ACC112 (cell line): ENCODE results near the gene MAP3K7.

Source experiments
- H2AFZ ChIP-seq: fragments of 200-600 bp; sonication (generic); one replicate; pipeline ENCODE4 v1.6.0; 2017; ENCODE audit warnings: antibody characterized with exemption, low read length; ENCODE audit not compliant: unreplicated experiment
- H3K27ac ChIP-seq: fragments of 200-600 bp; sonication (generic); 2 replicates; pipeline ENCODE4 v1.5.1; 2014; ENCODE audit warnings: low read depth, mild to moderate bottlenecking, antibody characterized with exemption, low read length, moderate library complexity
- H3K27me3 ChIP-seq: fragments of 200-600 bp; sonication (generic); 2 replicates; pipeline ENCODE4 v1.6.1; 2014; ENCODE audit warnings: mild to moderate bottlenecking, antibody characterized with exemption, low read length, moderate library complexity, mixed read lengths; ENCODE audit not compliant: insufficient read depth
- H3K36me3 ChIP-seq: fragments of 200-600 bp; sonication (generic); 2 replicates; pipeline ENCODE4 v1.6.1; 2016; ENCODE audit warnings: mild to moderate bottlenecking, antibody characterized with exemption, low read length, moderate library complexity, mixed read lengths; ENCODE audit not compliant: insufficient read depth
- H3K4me1 ChIP-seq: fragments of 200-600 bp; sonication (generic); one replicate; pipeline ENCODE4 v1.6.1; 2016; ENCODE audit warnings: low read length, mixed read lengths; ENCODE audit not compliant: insufficient read depth, unreplicated experiment, control insufficient read depth
- H3K4me3 ChIP-seq: fragments of 200-600 bp; sonication (generic); 2 replicates; pipeline ENCODE4 v1.5.1; 2014; ENCODE audit warnings: mild to moderate bottlenecking, low read depth, low read length
- H3K79me2 ChIP-seq: fragments of 200-600 bp; sonication (generic); one replicate; pipeline ENCODE4 v1.6.0; 2016; ENCODE audit warnings: low read length; ENCODE audit not compliant: control insufficient read depth, unreplicated experiment, insufficient read depth

Gene MAP3K7

DNA sequence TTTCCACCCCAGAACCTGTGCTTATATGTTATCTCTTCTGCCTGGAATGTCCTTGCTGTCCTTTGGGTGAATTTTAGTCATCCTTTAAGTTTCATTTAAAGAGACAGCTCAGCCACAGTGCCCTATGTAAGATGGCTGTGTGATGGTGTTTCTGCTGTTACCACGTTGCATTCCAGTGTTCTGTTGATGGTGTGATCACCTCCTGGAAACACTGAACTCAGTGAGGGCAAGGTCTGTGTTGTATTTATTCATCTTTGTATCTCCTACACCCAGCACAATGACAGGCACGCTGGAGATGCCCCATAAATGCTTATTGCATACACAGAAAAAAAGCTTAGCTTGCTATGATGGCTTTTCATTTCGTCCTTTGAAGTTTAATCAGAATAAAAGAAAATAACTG, 102.5 kb downstream of the MAP3K7 start:
- Histone ChIP-seq H3K27ac (no peak overlapping the region), H3K79me2 (no peaks in the 10 kb centered on the region), H2AFZ (no peak overlapping the region), H3K4me3 (no peak overlapping the region), H3K4me1 (no peaks in the 10 kb centered on the region), H3K27me3 (no peaks in the 10 kb centered on the region), H3K36me3 (no peaks in the 10 kb centered on the region)

DNA sequence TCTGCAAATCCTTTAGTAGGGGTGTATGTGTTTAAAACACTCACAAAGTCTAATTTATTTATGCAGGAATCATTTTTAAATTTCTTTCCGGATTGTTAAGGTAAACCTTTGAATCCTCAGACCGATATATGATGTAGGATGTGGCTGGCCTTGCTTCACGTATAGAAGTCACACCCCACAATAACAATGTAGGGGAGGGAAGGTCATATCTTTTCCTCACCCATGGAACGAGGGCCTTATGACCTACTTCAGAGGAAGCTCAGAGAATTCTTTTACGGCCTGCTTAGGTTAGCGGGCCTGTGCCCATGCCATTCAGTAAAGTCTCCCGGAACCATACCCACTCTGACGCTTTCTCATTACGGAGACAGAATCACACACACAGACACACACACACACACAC, 102.9 kb downstream of the MAP3K7 start:
- Histone ChIP-seq H3K36me3 (no peaks in the 10 kb centered on the region), H3K27ac (no peak overlapping the region), H3K79me2 (no peaks in the 10 kb centered on the region), H2AFZ (no peak overlapping the region), H3K4me3 (no peak overlapping the region), H3K4me1 (peaks cover 2% of the 10 kb centered on the region), H3K27me3 (no peaks in the 10 kb centered on the region)

DNA sequence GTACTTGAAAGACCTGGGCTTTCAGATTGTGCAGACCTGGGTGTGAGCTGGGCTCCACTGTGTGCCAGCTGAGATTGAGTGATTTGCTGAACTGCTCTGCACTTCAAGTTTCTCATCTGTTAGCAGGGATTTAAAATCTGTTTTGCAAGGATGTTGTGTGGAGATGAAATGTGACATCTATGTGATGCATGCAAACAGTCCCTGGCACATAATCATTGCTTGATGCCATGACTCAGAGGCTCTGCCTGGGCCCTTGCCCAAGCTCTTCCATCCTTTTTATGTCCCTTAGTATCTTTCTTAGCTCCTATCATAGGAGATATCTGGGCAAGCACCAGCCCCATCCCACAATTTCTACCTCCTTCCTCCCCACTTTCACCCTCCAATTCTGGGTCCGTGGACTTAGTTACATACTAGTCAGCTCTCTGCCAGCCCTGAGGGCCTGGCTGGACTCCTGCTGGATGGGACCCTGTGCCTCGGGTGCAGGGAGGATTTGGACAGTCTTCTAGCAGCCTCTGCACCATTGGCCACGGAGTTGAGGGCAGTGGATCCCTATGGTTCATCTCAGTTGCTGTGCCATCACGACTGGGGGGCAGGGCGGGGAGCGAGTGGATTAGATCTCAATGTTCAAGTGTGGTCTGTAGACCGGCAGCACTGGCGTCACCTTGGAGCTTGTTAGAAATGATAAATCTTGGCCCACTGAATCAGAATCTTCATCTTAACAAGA, 103.6 kb downstream of the MAP3K7 start:
- Histone ChIP-seq H3K4me3 (no peak overlapping the region), H3K36me3 (no peaks in the 10 kb centered on the region), H3K79me2 (no peaks in the 10 kb centered on the region), H2AFZ (no peak overlapping the region), H3K27me3 (no peaks in the 10 kb centered on the region), H3K4me1 (peaks cover 6% of the 10 kb centered on the region), H3K27ac (no peak overlapping the region)

DNA sequence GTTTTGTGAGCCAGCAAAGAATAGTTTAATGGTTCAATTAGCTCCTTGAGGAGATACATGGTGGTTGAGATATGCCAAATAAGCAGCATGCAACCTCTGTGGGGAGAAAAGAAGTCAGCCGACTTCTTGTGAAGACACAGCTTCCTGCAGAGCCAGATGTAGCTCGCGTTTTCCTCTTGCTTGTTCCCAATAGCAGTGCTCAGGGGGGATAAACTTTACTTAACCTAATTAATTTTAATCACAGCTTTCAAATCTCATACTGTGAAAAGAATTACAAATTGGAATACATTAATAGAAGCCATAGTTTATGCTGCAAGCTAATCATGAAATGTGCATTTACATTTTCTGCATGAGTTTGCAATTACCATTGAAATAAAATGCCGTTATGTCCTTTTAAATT, 106.2 kb downstream of the MAP3K7 start:
- no peaks in the 10 kb centered on the region for H3K27me3 ChIP-seq
- no peak overlapping the region for H3K4me3 ChIP-seq
- no peaks in the 10 kb centered on the region for H3K79me2 ChIP-seq
- no peaks in the 10 kb centered on the region for H3K36me3 ChIP-seq
- peaks cover 6% of the 10 kb centered on the region for H3K4me1 ChIP-seq
- no peak overlapping the region for H2AFZ ChIP-seq
- no peak overlapping the region for H3K27ac ChIP-seq

DNA sequence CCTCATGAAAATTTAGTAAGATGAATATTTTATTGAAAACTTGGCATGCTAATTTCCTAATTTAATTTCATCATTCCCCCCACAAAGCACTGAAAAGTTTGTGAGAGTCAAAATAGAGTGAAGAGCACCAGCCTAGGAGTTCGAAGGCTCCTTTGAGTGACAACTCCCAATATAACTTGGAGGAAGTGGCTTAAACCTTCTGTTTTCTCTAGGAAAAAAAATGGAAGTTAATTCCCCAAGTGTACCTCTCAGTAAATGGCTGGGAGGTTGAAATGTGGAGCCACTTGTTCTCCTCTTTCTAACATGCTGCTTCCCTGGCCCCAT, 107.3 kb downstream of the MAP3K7 start:
- Histone ChIP-seq H2AFZ (no peak overlapping the region), H3K4me1 (peaks cover 6% of the 10 kb centered on the region), H3K36me3 (no peaks in the 10 kb centered on the region), H3K79me2 (no peaks in the 10 kb centered on the region), H3K27ac (no peak overlapping the region), H3K4me3 (no peak overlapping the region), H3K27me3 (no peaks in the 10 kb centered on the region)

DNA sequence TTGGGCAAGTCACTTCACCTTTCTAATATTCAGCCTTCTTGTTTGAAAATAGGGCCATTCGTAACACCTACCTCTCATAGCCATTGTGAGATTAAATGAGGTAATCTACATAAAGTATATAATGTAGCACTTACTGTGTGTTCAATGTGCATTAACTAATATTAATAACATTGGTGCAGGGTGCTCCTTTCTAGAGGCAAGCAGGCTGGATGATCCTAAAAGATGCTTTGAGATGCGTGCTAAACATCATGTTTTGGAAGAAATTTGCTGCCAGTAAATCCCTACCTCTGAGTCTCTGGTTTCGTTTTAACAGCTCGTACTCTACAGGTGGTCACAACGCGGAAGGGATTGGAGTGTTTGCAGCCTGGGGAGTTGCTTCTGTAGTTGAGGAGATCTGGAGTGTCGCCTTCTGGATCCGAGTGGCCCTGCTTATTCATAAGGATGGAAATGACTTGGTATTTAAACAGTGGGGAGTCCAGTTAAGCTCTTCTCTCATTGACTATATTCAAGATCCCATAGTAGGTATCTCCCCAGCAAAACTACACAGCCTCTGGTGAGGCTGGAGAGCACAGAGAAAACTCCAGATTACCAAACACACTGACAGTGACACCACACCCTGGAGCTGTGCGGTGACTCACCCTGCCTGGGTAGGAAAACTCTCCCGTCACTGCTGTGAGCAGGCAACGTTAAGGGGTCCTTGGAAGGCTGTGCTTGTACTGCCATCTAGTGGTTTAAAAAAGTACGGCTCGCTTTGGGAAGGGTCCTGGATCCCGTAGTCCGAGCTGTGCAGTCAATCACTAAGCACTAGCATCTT, 107.9 kb downstream of the MAP3K7 start:
- H3K4me3 ChIP-seq, result no peak overlapping the region
- H3K79me2 ChIP-seq, result no peaks in the 10 kb centered on the region
- no peak overlapping the region for H2AFZ ChIP-seq
- H3K27ac ChIP-seq, result no peak overlapping the region
- no peaks in the 10 kb centered on the region for H3K36me3 ChIP-seq
- H3K27me3 ChIP-seq, result no peaks in the 10 kb centered on the region
- peaks cover 6% of the 10 kb centered on the region for H3K4me1 ChIP-seq

DNA sequence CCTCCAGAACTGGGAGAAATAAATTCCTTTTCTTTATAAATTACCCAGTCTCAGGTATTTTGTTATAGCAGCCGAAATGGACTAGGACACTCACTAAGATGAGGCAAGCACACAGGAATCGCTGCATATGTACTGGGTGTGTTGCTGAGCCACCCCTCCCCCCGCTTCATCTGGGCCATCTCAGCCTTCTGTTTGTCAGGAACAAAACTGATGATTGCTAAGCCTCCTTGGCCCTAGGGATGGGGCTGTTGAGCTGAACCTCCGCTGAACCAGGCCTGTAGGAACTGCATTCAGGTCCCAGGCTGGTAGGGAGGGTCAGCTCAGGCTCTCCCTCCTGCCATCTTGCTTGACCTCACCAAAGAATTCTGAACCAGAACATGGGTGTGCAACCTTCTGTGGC, 108.6 kb downstream of the MAP3K7 start:
- no peaks in the 10 kb centered on the region for H3K27me3 ChIP-seq
- no peak overlapping the region for H3K27ac ChIP-seq
- no peaks in the 10 kb centered on the region for H3K79me2 ChIP-seq
- H3K4me3 ChIP-seq, result no peak overlapping the region
- H3K36me3 ChIP-seq, result no peaks in the 10 kb centered on the region
- H2AFZ ChIP-seq, result no peak overlapping the region
- H3K4me1 ChIP-seq, result peaks cover 6% of the 10 kb centered on the region

DNA sequence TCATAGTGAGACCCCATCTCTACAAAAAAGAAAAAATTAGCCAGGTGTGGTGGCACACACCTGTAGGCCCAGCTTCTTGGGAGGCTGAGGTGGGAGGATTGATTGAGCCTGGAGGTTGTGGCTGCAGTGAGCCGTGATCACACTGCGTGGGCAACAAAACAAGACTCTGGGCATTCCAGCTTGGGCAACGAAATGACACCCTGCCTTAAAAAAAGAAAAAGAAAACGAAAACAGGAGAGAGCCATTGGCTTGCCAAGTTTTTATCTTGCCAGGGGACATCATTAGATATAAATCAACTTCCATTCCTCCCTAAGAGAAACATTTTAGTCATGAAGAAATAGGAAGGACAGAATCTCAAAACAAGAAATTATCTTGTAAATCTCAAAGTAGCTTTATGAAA, 109.5 kb downstream of the MAP3K7 start:
- Histone ChIP-seq H3K27me3 (no peaks in the 10 kb centered on the region), H3K36me3 (no peaks in the 10 kb centered on the region), H3K4me3 (no peak overlapping the region), H3K4me1 (peaks cover 6% of the 10 kb centered on the region), H3K27ac (no peak overlapping the region), H2AFZ (no peak overlapping the region), H3K79me2 (no peaks in the 10 kb centered on the region)

DNA sequence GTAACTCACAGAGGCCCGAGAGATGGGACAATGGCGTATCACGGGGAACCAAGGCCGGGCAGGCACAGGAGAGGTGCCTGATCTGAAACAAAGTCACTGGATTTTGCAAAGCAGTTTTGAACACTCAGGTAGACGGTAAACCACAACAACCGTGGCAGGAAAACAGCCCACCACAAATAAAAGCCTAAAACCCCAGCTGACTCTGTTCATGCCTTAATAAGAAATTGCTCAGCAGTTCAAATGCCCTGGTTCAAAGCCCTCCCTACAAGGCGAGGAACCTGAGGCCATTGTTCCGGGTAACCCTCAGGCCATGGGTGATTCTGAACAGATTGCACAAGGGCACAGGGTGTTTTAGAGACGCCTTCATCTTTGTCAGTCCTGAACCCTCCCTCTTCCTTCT, 114.2 kb downstream of the MAP3K7 start:
- Histone ChIP-seq H3K36me3 (no peaks in the 10 kb centered on the region), H3K4me1 (peaks cover 2% of the 10 kb centered on the region), H3K4me3 (no peak overlapping the region), H2AFZ (no peak overlapping the region), H3K27me3 (no peaks in the 10 kb centered on the region), H3K79me2 (no peaks in the 10 kb centered on the region), H3K27ac (no peak overlapping the region)

DNA sequence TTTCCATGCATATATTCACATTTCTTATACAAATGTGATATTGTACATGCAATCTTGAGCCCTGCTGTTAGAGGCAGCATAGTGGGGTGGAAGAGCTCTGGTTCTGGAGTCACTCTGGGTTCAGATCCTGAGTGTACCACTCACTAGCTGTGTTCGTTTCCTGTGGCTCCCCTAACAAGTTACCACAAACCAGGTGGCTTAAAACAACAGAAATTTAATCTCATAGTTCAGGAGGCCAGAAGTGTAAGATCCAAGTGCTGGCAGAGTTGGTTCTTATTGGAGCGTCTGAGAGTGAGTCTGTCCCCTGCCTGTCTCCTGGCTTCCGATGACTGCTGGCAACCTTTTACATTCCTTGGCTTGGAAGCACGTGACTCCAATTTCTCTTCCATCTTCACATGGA, 115.6 kb downstream of the MAP3K7 start:
- Histone ChIP-seq H3K4me1 (peaks cover 3% of the 10 kb centered on the region), H3K79me2 (no peaks in the 10 kb centered on the region), H3K27ac (no peak overlapping the region), H2AFZ (no peak overlapping the region), H3K36me3 (no peaks in the 10 kb centered on the region), H3K4me3 (no peak overlapping the region), H3K27me3 (no peaks in the 10 kb centered on the region)

DNA sequence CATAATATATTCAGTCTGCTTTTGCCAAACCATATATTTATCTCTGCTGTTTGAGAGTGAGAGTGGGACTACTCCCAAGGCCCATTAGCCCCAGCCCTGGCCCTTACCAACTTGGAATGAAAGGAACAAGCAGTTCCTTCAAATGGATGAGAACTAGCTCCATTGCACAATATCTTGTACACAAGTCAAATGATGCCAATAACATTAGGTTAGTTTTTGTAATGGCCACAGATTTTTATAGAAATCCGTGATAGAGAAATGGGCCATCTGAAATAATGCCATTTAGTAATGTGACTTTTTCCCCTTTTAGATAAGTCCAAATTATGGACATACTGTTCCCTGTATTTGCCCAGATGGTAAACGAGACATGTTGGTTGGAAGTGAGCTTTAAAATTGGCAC, 117.0 kb downstream of the MAP3K7 start:
- H2AFZ ChIP-seq, result no peak overlapping the region
- H3K4me3 ChIP-seq, result no peak overlapping the region
- H3K27ac ChIP-seq, result no peak overlapping the region
- no peaks in the 10 kb centered on the region for H3K79me2 ChIP-seq
- no peaks in the 10 kb centered on the region for H3K27me3 ChIP-seq
- H3K4me1 ChIP-seq, result peaks cover 3% of the 10 kb centered on the region
- H3K36me3 ChIP-seq, result no peaks in the 10 kb centered on the region
